Skeletal muscle tissue (tissue), 4 donors: ENCODE data around the gene C1QB. TPM values are rescaled to one million over a fixed set of nuclear protein-coding genes. Genes with fewer than 3 reads are reported as not detected.

Experiments
- H3K27ac ChIP-seq: one replicate; pipeline ENCODE4 v1.7.0; 2013; ENCODE audit warnings: mild to moderate bottlenecking, low read depth, low read length, inconsistent platforms
- H3K27me3 ChIP-seq, 3 donors: one replicate each; pipeline ENCODE4 v1.7.0; 2013; ENCODE audit warnings: low read length in 3 of 3; ENCODE audit not compliant: control insufficient read depth in 3 of 3, insufficient read depth in 3 of 3
- H3K36me3 ChIP-seq, 3 donors: one replicate each; pipeline ENCODE4 v1.7.0; 2013; ENCODE audit warnings: low read length in 3 of 3; ENCODE audit not compliant: control insufficient read depth in 3 of 3, insufficient read depth in 3 of 3
- H3K4me1 ChIP-seq, 3 donors: one replicate each; pipeline ENCODE4 v1.7.0; 2013; ENCODE audit warnings: low read length in 3 of 3, mild to moderate bottlenecking in 3 of 3; ENCODE audit not compliant: control insufficient read depth in 3 of 3, insufficient read depth in 3 of 3
- H3K4me3 ChIP-seq, 3 donors: one replicate each; pipeline ENCODE4 v1.7.0; 2013; ENCODE audit warnings: low read length in 3 of 3
- H3K9ac ChIP-seq, 3 donors: one replicate each; pipeline ENCODE4 v1.7.0; 2013; ENCODE audit warnings: low read length in 3 of 3, mild to moderate bottlenecking in 3 of 3, moderate library complexity in 2 of 3, low read depth in 1 of 3
- H3K9me3 ChIP-seq, 3 donors: one replicate each; pipeline ENCODE4 v1.7.0; 2013; ENCODE audit warnings: low read length in 3 of 3; ENCODE audit not compliant: control insufficient read depth in 3 of 3
- total RNA-seq: library from RNA; depleted of rRNA; stranded (reverse); fragments of >200 nt; gene quantifications from one replicate; pipeline ENCODE4 v1.2.3, GENCODE V29; 2014
- donor health status: Osteomylitis.

Gene C1QB
- total RNA-seq: 18.3 TPM

DNA sequence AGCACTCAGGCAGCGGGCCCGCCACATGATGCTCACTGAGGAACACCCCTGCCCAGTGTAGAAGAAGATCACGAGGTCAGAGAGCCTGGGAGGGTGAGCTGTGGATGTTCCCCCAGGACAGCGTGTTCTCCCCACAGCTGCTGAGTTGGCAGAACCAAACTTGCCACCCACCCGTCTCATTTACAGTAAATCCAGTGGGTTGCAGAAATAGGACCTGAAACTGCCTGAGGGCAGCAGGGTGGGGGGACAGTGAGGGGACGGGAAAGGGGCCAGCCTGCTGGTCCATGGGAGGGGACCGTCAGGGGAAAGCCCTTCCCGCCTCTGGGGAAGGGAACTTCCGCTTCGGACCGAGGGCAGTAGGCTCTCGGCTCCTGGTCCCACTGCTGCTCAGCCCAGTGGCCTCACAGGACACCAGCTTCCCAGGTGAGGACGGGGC, at the start of gene C1QB:
TSS of gene C1QB (plus strand) at position 356 of the 436 bp plus-strand sequence. CDS start 6,227 bp downstream, outside the sequence.
- no peak within 1 kb of the TSS for H3K9ac ChIP-seq
- H3K9me3 ChIP-seq: no peaks in the 10 kb centered on the region
- peak within 1 kb of the TSS in 1 of 3 donors; percentile 32 for H3K4me3 ChIP-seq
- H3K4me1 ChIP-seq: no peaks in the 10 kb centered on the region
- no peaks in the 10 kb centered on the region for H3K36me3 ChIP-seq
- H3K27me3 ChIP-seq: peaks cover 14 to 37% (median 34%) of the 10 kb centered on the region in 3 donors
- no peak within 1 kb of the TSS for H3K27ac ChIP-seq

GRCh38 chr1:22606161-22606560, 46.9 kb upstream of the C1QB start:
- Histone ChIP-seq H3K27me3 (peaks cover 56 to 74% (median 64%) of the 10 kb centered on the region in 3 donors), H3K9ac (no peak overlapping the region), H3K4me1 (no peaks in the 10 kb centered on the region), H3K36me3 (no peaks in the 10 kb centered on the region), H3K9me3 (no peaks in the 10 kb centered on the region), H3K4me3 (no peak overlapping the region), H3K27ac (no peak overlapping the region)

DNA sequence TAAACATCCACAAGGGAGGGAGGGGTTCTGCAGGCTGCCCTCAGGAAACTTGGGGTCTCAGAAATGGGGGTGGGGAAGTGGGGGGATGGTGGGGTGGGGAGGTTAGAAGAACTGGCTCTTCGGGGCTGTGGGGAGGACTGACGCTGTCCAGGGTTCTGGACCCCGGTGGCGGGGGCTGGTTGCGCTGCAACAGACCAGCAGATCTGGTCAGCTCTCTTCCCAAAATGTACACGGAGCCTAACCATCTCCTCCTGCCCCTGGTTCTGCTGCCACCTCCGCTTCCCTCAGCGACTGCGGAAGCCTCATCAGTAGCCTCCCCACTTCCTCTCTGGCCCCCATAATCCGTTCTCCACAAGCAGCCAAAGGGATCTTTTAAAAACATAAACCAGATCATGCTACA, 45.9 kb upstream of the C1QB start:
- Histone ChIP-seq H3K9me3 (no peaks in the 10 kb centered on the region), H3K4me3 (no peak overlapping the region), H3K9ac (no peak overlapping the region), H3K27ac (no peak overlapping the region), H3K36me3 (no peaks in the 10 kb centered on the region), H3K27me3 (peaks cover 51 to 73% (median 64%) of the 10 kb centered on the region in 3 donors), H3K4me1 (no peaks in the 10 kb centered on the region)

DNA sequence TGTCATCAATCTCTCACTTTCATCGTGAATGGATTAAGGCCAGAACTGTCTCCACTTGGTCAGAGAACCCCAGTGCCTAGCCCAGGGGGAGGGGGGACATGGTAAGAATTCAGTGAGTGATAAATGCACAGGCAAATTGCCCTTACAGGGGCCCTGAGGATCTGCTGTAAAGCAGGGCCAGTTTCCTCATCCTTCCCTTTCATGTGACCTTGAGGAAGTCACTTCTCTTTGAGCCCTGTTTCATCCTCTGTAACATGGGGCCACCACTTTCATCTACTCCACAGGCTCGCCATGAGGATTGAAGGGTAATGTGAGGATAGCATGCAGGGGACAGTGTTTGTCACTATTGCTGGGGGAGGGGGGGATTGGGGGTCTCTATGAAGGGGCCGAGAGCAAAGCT, 44.7 kb upstream of the C1QB start:
- H3K27ac ChIP-seq: no peak overlapping the region
- no peaks in the 10 kb centered on the region for H3K9me3 ChIP-seq
- H3K4me3 ChIP-seq: no peak overlapping the region
- peaks cover 41 to 69% (median 60%) of the 10 kb centered on the region in 3 donors for H3K27me3 ChIP-seq
- no peaks in the 10 kb centered on the region for H3K36me3 ChIP-seq
- H3K9ac ChIP-seq: no peak overlapping the region
- no peaks in the 10 kb centered on the region for H3K4me1 ChIP-seq

GRCh38 chr1:22609291-22609690, 43.7 kb upstream of the C1QB start:
- peaks cover 39 to 69% (median 60%) of the 10 kb centered on the region in 3 donors for H3K27me3 ChIP-seq
- H3K9ac ChIP-seq: no peak overlapping the region
- no peak overlapping the region for H3K4me3 ChIP-seq
- no peaks in the 10 kb centered on the region for H3K4me1 ChIP-seq
- no peaks in the 10 kb centered on the region for H3K9me3 ChIP-seq
- H3K36me3 ChIP-seq: no peaks in the 10 kb centered on the region
- no peak overlapping the region for H3K27ac ChIP-seq

DNA sequence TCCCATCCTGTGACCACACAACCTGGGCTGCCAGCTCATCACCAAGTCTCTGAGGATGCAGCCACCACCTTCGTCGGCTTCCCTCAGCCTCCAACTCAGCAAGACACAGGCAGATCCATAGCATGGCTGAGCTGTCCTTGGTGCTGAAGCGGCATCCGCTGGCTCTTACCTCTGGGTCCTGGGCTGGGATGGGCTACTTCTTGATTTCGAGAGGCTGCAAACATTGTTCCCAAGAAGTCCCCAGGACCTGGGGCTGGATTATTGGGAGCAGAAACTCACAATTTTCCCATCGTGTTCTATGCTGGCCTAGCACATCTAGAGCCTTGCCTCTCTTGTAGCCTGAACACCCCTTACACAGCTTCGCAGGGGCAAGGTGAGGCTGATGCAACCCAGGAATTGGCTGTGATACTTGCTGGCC, 41.5 kb upstream of the C1QB start:
- Histone ChIP-seq H3K4me3 (no peak overlapping the region), H3K36me3 (no peaks in the 10 kb centered on the region), H3K9me3 (no peaks in the 10 kb centered on the region), H3K27me3 (peaks cover 50 to 79% (median 63%) of the 10 kb centered on the region in 3 donors), H3K27ac (no peak overlapping the region), H3K9ac (no peak overlapping the region), H3K4me1 (no peaks in the 10 kb centered on the region)

GRCh38 chr1:22612671-22613571, 40.1 kb upstream of the C1QB start:
- Histone ChIP-seq H3K4me1 (no peaks in the 10 kb centered on the region), H3K27ac (no peak overlapping the region), H3K4me3 (no peak overlapping the region), H3K9ac (no peak overlapping the region), H3K27me3 (peaks cover 59 to 82% (median 74%) of the 10 kb centered on the region in 3 donors), H3K36me3 (no peaks in the 10 kb centered on the region), H3K9me3 (no peaks in the 10 kb centered on the region)

GRCh38 chr1:22613572-22613918, 39.5 kb upstream of the C1QB start:
- Histone ChIP-seq H3K4me3 (no peak overlapping the region), H3K27ac (no peak overlapping the region), H3K27me3 (peaks cover 63 to 82% (median 74%) of the 10 kb centered on the region in 3 donors), H3K4me1 (no peaks in the 10 kb centered on the region), H3K9me3 (no peaks in the 10 kb centered on the region), H3K36me3 (no peaks in the 10 kb centered on the region), H3K9ac (no peak overlapping the region)

DNA sequence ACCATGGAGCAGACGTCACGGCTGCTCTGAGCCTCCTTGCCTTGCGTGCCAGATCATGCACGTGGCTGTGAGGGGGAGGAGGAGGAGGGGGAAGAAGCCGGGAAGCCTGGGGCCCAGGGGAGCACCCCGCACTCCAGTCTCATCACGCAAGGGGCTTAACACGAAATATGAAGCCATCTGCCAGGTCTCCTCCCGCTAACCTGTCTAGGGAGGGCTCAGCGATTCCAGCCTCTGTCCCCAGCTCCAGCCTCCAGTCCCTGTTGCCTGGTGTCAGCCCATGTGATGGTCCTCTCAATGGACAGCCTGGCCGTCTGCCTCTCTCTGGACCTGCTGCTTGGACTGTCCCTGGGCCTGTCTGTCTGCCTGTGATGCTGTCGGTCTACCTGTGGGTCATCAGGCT, 39.1 kb upstream of the C1QB start:
- Histone ChIP-seq H3K27me3 (peaks cover 65 to 84% (median 73%) of the 10 kb centered on the region in 3 donors), H3K4me3 (no peak overlapping the region)

GRCh38 chr1:22615886-22616285, 37.1 kb upstream of the C1QB start:
- Histone ChIP-seq H3K4me3 (no peak overlapping the region), H3K4me1 (no peaks in the 10 kb centered on the region), H3K9me3 (no peaks in the 10 kb centered on the region), H3K27me3 (peaks cover 67 to 81% (median 78%) of the 10 kb centered on the region in 3 donors), H3K9ac (no peak overlapping the region), H3K27ac (no peak overlapping the region), H3K36me3 (no peaks in the 10 kb centered on the region)

More for the DNA sequence above, 39.1 kb upstream of the C1QB start:
- H3K9me3 ChIP-seq: no peaks in the 10 kb centered on the region
- no peaks in the 10 kb centered on the region for H3K4me1 ChIP-seq
- no peak overlapping the region for H3K9ac ChIP-seq
- no peaks in the 10 kb centered on the region for H3K36me3 ChIP-seq
- H3K27ac ChIP-seq: no peak overlapping the region
